Hematopoietic multipotent progenitor cell treated with erythropoietin and hydrocortisone succinate and interleukin-3 and kit ligand, for 6 days (in vitro differentiated cells): Measurements from ENCODE around the gene SIAH2.
A peak's percentile ranks its signal among the peaks of the same experiment; 100 is the strongest.

Experiments
- DNase-seq: peaks from one replicate; pipeline ENCODE4 v3.0.0-alpha.2; 2015

SIAH2 gene

GRCh38 chr3:150733373-150733935, 29.5 kb downstream of the SIAH2 start:
- peak; percentile 98 for DNase-seq

- DNase-seq = peak; percentile 94
Observed at GRCh38 chr3:150729682-150730360, 33.1 kb downstream of the SIAH2 start.

- DNase-seq = peak; percentile 89
Observed at GRCh38 chr3:150727653-150728502, 35.1 kb downstream of the SIAH2 start.

- no peak for DNase-seq
Observed at GRCh38 chr3:150725548-150725947, 37.4 kb downstream of the SIAH2 start.

- DNase-seq = no peak
Observed at GRCh38 chr3:150723946-150724345, 39.0 kb downstream of the SIAH2 start.

GRCh38 chr3:150722267-150722666, 40.7 kb downstream of the SIAH2 start:
- no peak for DNase-seq

- DNase-seq = peak; percentile 88
Observed at GRCh38 chr3:150721285-150722130, 41.5 kb downstream of the SIAH2 start.

GRCh38 chr3:150720444-150720843, 42.5 kb downstream of the SIAH2 start:
- DNase-seq = no peak

GRCh38 chr3:150710097-150710496, 52.9 kb downstream of the SIAH2 start:
- no peak for DNase-seq

- peak; percentile 95 for DNase-seq
Observed at GRCh38 chr3:150703756-150704344, 59.1 kb downstream of the SIAH2 start, which contains the start of gene ERICH6. Gene ERICH6, minus strand, starts transcription at chr3:150703920. Its CDS starts 22 bp downstream, at chr3:150703898.

GRCh38 chr3:150703299-150703755, 59.6 kb downstream of the SIAH2 start:
- peak; percentile 45 for DNase-seq

GRCh38 chr3:150699068-150699639, 63.8 kb downstream of the SIAH2 start:
- peak; percentile 31 for DNase-seq

- DNase-seq = no peak
Observed at GRCh38 chr3:150697646-150698045, 65.3 kb downstream of the SIAH2 start.

GRCh38 chr3:150691414-150692040, 71.4 kb downstream of the SIAH2 start:
- peak; percentile 6 for DNase-seq
